Omental fat pad (tissue), 4 donors: ENCODE results near the gene RNF149. TPM values are rescaled to one million over a fixed set of nuclear protein-coding genes. Genes with fewer than 3 reads are reported as not detected.
A peak's percentile ranks its signal among the peaks of the same experiment; 100 is the strongest.

Experiments
- ATAC-seq: fragments of 150-250 bp; one replicate; pipeline ENCODE4 v1.9.1; 2016; ENCODE audit warnings: mild to moderate bottlenecking, moderate library complexity; ENCODE audit not compliant: low FRiP score
- DNase-seq: peaks from one replicate; pipeline ENCODE4 v3.0.0-alpha.2; 2019; ENCODE audit warnings: low spot score
- CTCF ChIP-seq, 3 donors: fragments of 450-650 bp; IDR thresholded peaks; one replicate each; pipeline ENCODE4 v1.5.1; 2016 to 2017; ENCODE audit warnings: antibody characterized with exemption in 3 of 3, mild to moderate bottlenecking in 3 of 3, moderate library complexity in 2 of 3
- total RNA-seq, 4 donors: library from RNA; depleted of rRNA; stranded (reverse); fragments of >200 nt; gene quantifications; one replicate each; pipeline ENCODE4 v1.1.0, GENCODE V29; 2016

The RNF149 gene
- total RNA-seq, 4 donors from 2014 or later, result 96.8 to 191 (median 118) TPM

- ATAC-seq, result peak; percentile 66
- DNase-seq, result peak; percentile 73
- peak in 1 of 3 donors; percentile 10 for TF ChIP-seq CTCF (IDR thresholded peaks at IDR 0.05)
Measured at GRCh38 chr2:101341901-101342624, 33.6 kb upstream of the RNF149 start.

DNA sequence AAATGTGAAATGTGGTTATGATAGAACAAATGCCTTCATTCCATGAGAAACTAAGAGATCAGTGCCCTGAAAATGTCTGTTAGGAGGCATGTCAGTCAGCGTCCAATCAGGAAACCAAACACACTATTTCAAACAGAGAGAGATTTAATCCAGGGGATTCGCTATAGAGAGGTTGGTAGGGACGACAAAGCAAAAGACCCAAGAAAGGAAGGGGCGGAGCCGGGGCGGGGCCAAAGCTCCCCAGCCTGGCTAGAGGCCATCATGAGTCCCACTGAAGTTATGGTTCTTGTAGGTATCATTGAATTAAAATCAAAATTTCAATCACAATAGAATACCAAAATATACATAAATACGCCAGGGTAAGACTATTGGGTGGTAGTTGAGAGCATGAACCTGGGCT is 32.9 kb upstream of the RNF149 start:
- DNase-seq, result no peak
- no peak for TF ChIP-seq CTCF (IDR thresholded peaks at IDR 0.05)
- ATAC-seq, result no peak

DNA sequence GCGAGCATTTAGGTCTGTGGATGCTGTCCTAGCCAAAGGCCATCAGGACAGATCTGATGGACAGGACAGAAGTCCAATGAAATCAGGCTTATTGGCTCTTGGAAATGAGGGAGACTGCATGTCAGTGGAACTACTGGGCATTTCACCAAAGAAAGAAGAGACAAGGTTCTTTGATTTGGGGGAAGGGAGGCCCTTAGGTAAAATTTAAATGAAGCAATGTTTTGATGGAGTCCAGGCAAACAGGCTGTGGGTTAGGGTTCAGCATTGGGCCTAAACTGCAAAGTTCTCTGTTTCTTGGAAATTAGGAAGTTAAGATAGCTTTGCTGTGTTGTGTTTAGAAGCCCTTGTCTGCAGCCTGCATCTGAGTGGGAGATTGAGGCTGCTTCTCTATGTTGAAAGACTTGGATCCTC is 31.6 kb upstream of the RNF149 start:
- DNase-seq, result no peak
- no peak for TF ChIP-seq CTCF (IDR thresholded peaks at IDR 0.05)
- ATAC-seq, result no peak

DNA sequence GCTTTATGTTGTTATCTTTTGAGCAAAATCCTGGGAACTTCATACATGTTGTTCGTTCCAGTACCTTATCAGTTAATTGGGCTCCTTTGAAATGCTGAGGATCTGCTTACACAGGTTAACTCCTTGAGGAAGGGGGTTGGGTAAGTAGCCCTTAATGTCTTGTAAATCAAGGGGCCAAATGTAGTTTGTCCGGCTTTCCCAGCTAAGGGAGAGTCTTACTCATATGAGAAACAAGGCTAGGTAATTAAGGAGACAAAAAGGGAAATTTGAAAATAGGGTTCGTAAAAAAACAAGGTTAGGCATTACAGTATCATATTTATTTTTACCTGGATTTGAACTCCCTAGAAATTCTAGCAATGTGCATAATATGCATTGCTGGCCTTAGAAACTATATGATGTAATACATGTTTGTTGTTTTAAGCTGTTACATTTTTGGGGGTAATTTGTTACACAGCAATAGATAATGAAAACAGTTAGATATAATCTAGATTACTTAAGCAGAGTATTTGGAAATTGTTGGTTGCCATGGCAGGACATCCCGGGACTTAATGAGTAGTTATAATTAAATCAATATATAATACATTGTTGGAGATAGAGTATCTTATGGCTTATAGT is 30.9 kb upstream of the RNF149 start:
- DNase-seq (no peak), ATAC-seq (no peak)
- TF ChIP-seq CTCF (IDR thresholded peaks at IDR 0.05), result no peak

GRCh38 chr2:101337877-101338276 is 29.4 kb upstream of the RNF149 start:
- ATAC-seq (no peak), DNase-seq (no peak)
- no peak for TF ChIP-seq CTCF (IDR thresholded peaks at IDR 0.05)

GRCh38 chr2:101332885-101333766 is 24.6 kb upstream of the RNF149 start:
- TF ChIP-seq CTCF (IDR thresholded peaks at IDR 0.05), result no peak
- DNase-seq, result no peak
- no peak for ATAC-seq
